HepG2 (cell line): ENCODE measurements around the gene PROC. TPM values are rescaled to one million over a fixed set of nuclear protein-coding genes. Genes with fewer than 3 reads are reported as not detected.

Experiments used
- BORCS8-MEF2B ChIP-seq: sonication (generic); formaldehyde crosslinking; IDR thresholded peaks from 2 replicates; pipeline ENCODE4 v1.8.0; 2022; ENCODE audit warnings: mild to moderate bottlenecking, missing genetic modification reagents
- PITX1 ChIP-seq: sonication (generic); formaldehyde crosslinking; IDR thresholded peaks from 2 replicates; pipeline ENCODE4 v1.5.1; 2020; ENCODE audit warnings: mild to moderate bottlenecking, missing genetic modification reagents
- TGIF2 ChIP-seq: IDR thresholded peaks from 2 replicates; pipeline ENCODE4 v1.6.1; 2016; ENCODE audit warnings: control low read depth, missing compliant biosample characterization
- ZNF180 ChIP-seq: sonication (generic); formaldehyde crosslinking; IDR thresholded peaks from 2 replicates; pipeline ENCODE4 v1.4.0; 2020; ENCODE audit warnings: low read depth, missing genetic modification reagents, borderline replicate concordance
- polyA plus RNA-seq, 8 experiments: library from polyadenylated mRNA; depleted of rRNA in 3 of 8; stranded (reverse) in 7 of 8; unstranded in 1 of 8; fragments of >200 nt; fragmentation: Illumina TruSeq in 4 of 8; extraction: Trizol in 4 of 8; gene quantifications; 2 replicates each; pipeline versions ENCODE4 v1.2.1 to v1.2.3, GENCODE V29; 2011 to 2016; ENCODE audit warnings: low read depth in 4 of 8, missing spikeins in 1 of 8, mixed read lengths in 1 of 8; ENCODE audit not compliant: insufficient read depth in 1 of 8
- total RNA-seq, 5 experiments: library from RNA; depleted of rRNA; stranded (reverse); fragments of >200 nt; fragmentation: Illumina TruSeq; extraction: Trizol; gene quantifications; 2 replicates each; pipeline ENCODE4 v1.2.3, GENCODE V29; 2016; ENCODE audit warnings: low read depth in 1 of 5
- TF ChIP-seq, protein P1 (sequence below): IDR thresholded peaks from 2 replicates; pipeline ENCODE4 v1.6.1; 2016; ENCODE audit warnings: low read depth, missing genetic modification reagents, missing compliant biosample characterization
- TF ChIP-seq, protein P2 (sequence below): sonication (generic); formaldehyde crosslinking; IDR thresholded peaks from 2 replicates; pipeline ENCODE4 v1.4.0; 2020; ENCODE audit warnings: missing genetic modification reagents
- TF ChIP-seq, protein P3 (sequence below): sonication (generic); formaldehyde crosslinking; IDR thresholded peaks from 2 replicates; pipeline ENCODE4 v1.5.0; 2020; ENCODE audit warnings: mild to moderate bottlenecking, missing genetic modification reagents

Gene PROC
- total and polyA plus RNA-seq, 2 of the 13 experiments (the other 11 are each of a cell fraction or from before 2014, with no cell fraction given) = 134 to 185 TPM

DNA sequence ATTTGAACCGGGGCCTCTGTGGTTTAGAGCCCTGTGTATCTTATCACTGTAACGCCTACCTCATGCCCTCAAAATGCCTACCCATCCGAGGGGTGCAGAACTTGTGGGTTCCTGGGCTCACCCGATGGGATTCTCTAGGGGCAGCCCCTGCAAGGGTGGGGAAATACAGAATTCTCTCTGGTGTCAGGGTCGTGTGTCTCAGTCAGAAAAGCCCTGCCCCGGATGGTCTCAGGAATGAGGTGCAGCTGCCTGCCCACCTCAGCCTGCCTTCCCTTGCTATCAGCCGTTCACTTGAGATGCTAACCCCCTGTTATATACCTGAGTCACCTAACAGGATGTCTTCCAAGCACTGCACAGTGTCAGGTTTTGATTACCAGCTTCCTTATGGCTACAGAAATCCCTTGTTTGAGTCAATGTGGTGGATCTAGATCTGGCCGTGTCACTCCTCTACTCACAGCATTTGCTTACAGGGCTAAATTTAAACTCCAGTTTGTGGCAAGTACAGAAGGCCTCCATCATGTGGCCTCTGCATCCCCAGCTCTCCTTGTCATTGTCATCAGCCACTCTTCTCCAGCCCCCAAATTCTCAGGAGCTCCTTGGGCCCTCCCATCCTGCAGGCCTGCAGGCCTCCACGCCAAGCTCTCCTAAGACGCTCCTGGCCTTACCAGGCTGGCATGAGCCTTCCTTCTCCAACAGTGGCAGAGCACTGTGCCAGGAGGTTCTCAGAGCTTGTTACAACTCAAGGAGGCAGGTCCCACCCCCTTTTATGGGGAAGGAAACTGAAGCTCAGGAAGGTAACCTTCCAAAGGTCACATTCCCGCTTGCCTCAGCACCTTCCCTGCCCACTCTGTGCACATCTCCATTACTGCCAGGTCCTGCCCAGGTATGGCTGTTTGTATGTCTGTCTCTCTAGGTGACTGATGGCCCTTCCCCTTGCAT is 16.2 kb upstream of the PROC start (continued):
- TF ChIP-seq, protein P1, sequence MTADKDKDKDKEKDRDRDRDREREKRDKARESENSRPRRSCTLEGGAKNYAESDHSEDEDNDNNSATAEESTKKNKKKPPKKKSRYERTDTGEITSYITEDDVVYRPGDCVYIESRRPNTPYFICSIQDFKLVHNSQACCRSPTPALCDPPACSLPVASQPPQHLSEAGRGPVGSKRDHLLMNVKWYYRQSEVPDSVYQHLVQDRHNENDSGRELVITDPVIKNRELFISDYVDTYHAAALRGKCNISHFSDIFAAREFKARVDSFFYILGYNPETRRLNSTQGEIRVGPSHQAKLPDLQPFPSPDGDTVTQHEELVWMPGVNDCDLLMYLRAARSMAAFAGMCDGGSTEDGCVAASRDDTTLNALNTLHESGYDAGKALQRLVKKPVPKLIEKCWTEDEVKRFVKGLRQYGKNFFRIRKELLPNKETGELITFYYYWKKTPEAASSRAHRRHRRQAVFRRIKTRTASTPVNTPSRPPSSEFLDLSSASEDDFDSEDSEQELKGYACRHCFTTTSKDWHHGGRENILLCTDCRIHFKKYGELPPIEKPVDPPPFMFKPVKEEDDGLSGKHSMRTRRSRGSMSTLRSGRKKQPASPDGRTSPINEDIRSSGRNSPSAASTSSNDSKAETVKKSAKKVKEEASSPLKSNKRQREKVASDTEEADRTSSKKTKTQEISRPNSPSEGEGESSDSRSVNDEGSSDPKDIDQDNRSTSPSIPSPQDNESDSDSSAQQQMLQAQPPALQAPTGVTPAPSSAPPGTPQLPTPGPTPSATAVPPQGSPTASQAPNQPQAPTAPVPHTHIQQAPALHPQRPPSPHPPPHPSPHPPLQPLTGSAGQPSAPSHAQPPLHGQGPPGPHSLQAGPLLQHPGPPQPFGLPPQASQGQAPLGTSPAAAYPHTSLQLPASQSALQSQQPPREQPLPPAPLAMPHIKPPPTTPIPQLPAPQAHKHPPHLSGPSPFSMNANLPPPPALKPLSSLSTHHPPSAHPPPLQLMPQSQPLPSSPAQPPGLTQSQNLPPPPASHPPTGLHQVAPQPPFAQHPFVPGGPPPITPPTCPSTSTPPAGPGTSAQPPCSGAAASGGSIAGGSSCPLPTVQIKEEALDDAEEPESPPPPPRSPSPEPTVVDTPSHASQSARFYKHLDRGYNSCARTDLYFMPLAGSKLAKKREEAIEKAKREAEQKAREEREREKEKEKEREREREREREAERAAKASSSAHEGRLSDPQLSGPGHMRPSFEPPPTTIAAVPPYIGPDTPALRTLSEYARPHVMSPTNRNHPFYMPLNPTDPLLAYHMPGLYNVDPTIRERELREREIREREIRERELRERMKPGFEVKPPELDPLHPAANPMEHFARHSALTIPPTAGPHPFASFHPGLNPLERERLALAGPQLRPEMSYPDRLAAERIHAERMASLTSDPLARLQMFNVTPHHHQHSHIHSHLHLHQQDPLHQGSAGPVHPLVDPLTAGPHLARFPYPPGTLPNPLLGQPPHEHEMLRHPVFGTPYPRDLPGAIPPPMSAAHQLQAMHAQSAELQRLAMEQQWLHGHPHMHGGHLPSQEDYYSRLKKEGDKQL (CRISPR knock-in tag) = no peak
- TF ChIP-seq PITX1 (CRISPR knock-in tag) (no peak), ZNF180 (CRISPR knock-in tag) (no peak), TGIF2 (CRISPR knock-in tag) (no peak), BORCS8-MEF2B (CRISPR knock-in tag) (no peak)
- TF ChIP-seq, protein P2, sequence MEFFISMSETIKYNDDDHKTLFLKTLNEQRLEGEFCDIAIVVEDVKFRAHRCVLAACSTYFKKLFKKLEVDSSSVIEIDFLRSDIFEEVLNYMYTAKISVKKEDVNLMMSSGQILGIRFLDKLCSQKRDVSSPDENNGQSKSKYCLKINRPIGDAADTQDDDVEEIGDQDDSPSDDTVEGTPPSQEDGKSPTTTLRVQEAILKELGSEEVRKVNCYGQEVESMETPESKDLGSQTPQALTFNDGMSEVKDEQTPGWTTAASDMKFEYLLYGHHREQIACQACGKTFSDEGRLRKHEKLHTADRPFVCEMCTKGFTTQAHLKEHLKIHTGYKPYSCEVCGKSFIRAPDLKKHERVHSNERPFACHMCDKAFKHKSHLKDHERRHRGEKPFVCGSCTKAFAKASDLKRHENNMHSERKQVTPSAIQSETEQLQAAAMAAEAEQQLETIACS = no peak
- TF ChIP-seq, protein P3, sequence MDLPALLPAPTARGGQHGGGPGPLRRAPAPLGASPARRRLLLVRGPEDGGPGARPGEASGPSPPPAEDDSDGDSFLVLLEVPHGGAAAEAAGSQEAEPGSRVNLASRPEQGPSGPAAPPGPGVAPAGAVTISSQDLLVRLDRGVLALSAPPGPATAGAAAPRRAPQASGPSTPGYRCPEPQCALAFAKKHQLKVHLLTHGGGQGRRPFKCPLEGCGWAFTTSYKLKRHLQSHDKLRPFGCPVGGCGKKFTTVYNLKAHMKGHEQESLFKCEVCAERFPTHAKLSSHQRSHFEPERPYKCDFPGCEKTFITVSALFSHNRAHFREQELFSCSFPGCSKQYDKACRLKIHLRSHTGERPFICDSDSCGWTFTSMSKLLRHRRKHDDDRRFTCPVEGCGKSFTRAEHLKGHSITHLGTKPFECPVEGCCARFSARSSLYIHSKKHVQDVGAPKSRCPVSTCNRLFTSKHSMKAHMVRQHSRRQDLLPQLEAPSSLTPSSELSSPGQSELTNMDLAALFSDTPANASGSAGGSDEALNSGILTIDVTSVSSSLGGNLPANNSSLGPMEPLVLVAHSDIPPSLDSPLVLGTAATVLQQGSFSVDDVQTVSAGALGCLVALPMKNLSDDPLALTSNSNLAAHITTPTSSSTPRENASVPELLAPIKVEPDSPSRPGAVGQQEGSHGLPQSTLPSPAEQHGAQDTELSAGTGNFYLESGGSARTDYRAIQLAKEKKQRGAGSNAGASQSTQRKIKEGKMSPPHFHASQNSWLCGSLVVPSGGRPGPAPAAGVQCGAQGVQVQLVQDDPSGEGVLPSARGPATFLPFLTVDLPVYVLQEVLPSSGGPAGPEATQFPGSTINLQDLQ (CRISPR knock-in tag) = 0 out of 2 replicates have a peak, but pooled peaks have one; percentile 29
